Measurements from ENCODE around the gene ZNF540. TPM values are rescaled to one million over a fixed set of nuclear protein-coding genes. Genes with fewer than 3 reads are reported as not detected.

Gene ZNF540
- polyA plus RNA-seq = 37.5 and 40.2 TPM in 2 replicates

GRCh38 chr19:37594304-37594981 is at the start of gene ZNF540, which contains the start of gene ZNF571:
TSS of gene ZNF540 (plus strand) at chr19:37594876. CDS start at chr19:37598448, 3,572 bp downstream.
TSS of gene ZNF571 (minus strand) at chr19:37594792. CDS start at chr19:37586676, 8,116 bp downstream.

GRCh38 chr19:37655301-37655688 is 60.6 kb downstream of the ZNF540 start, which contains the start of gene ZFP30:
TSS of gene ZFP30 (minus strand) at chr19:37655465. CDS start at chr19:37647822, 7,643 bp downstream.

Other genes with a start within 250 kb of the ZNF540 start
- gene ZNF527, start 223.8 kb upstream of the ZNF540 start, polyA plus RNA-seq = 2.9 and 9.7 TPM in 2 replicates
- gene ZNF569, start 127.4 kb upstream of the ZNF540 start, polyA plus RNA-seq = 7.8 and 11.7 TPM in 2 replicates
- gene ZNF570, start 125.5 kb upstream of the ZNF540 start, polyA plus RNA-seq = 8.3 and 9.0 TPM in 2 replicates
- 29.9 and 39.9 TPM in 2 replicates for gene ZNF793, start 87.9 kb upstream of the ZNF540 start, polyA plus RNA-seq
- gene ZNF571, start 84 bp upstream of the ZNF540 start, polyA plus RNA-seq = 5.0 and 5.7 TPM in 2 replicates
- gene ZFP30, start 60.6 kb downstream of the ZNF540 start, polyA plus RNA-seq = 1.9 and 3.9 TPM in 2 replicates
- gene ZNF607, start 124.9 kb downstream of the ZNF540 start, polyA plus RNA-seq = 0.97 and 3.6 TPM in 2 replicates
- gene ZNF573, start 184.7 kb downstream of the ZNF540 start, polyA plus RNA-seq = 10.3 and 15.9 TPM in 2 replicates

Measured in Purkinje cell (primary cell).